ENCODE measurements around the gene SCAP.

SCAP gene

DNA sequence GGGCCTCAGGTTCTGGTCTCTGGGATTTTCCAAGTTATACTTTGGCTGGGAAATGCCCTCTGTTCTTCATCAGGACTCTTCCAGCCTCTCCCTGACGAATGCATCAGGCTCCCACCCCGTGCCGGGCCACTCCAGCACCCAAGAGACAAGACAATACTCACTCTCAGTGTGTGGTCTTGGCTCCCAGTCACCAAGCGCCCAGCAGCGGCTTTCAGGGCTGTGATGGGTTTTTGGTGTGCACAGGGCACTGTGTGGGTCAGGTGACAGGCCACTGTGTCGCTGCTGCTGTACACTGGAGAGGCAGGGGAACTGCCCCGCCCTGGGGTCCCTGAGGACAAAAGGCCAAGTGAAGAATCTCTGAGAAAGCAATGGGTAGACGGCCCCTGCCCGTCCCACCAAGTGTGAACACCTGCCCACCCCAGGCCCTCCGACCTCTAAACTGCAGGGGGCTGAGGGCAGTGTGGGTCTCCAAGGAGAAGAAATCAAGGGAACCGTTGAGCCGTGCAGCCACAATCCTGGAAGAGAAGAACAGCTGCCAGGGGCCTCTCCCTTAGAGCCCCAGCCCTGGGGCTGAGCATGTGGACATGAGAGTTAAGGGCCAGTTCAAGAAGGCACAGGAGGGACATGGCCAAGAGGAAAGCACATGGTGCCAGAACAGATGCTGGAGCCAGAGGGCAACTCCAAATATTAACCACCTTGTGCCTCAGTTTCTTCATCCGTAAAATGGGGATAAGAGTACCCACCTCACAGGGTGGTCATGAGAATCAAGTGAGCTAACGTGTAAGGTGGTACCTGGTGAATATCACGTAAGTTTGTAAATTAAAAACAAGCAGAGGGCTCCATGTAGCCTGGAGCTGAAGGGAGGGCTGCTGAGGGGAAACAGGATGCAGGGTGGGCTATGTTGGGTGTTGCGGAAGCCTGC lies 60.8 kb downstream of the SCAP start:
- no peak for DNase-seq (ENCODE audit: low read depth in 2 of 2)

DNA sequence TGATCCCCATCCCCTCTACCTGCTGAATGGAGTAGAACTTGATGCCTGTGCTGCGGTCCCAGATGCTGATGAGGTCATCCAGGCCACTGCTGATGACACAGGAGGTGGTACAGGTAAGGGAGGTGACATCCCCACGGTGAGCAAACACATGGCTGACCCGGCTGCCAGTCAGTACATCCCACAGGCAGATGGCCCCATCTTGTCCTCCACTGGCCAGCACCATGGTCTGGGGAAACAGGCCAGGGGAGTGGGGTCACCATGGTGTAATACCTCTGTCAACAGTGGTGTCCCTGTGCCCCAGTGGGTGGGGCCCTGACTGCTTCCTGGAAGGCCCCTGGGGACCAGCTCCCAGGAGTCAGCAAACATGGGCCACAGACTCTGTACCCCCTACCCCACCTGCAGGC lies 61.6 kb downstream of the SCAP start:
- DNase-seq (ENCODE audit: low read depth in 2 of 2) = no peak

DNA sequence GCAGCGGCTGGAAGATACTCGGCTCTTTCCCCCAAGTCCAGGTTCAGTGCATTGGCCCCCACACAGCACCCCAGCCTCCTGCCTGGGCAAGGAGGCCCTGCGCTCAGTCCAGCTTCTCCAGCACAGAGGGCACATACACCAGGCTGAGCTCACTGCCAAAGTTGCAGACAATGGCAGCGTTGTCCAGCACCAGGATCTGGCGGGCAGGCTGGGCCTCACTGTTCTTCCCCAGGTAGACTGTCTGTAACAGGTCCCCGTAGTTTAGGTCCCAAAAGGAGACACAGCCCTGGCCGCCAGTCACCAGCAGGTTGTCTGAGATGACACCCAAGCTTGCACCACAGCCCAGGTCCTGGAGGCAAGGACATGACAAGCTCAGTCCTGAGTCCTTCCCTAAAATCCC lies 62.0 kb downstream of the SCAP start:
- DNase-seq (ENCODE audit: low read depth in 2 of 2) = no peak

DNA sequence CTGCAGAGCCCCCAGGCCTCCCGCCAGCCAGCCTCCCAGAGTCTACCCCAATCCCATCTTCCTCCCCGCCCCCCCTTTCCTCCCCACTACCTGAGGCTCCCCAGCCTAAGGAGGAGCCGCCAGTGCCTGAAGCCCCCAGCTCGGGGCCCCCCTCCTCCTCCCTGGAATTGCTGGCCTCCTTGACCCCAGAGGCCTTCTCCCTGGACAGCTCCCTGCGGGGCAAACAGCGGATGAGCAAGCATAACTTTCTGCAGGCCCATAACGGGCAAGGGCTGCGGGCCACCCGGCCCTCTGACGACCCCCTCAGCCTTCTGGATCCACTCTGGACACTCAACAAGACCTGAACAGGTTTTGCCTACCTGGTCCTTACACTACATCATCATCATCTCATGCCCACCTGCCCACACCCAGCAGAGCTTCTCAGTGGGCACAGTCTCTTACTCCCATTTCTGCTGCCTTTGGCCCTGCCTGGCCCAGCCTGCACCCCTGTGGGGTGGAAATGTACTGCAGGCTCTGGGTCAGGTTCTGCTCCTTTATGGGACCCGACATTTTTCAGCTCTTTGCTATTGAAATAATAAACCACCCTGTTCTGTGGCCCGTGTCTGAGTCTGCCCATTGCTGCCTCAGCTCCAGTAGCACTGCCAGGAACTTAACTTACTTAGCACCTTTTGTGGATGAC lies 62.8 kb downstream of the SCAP start:
- DNase-seq (ENCODE audit: low read depth in 2 of 2) = no peak

DNA sequence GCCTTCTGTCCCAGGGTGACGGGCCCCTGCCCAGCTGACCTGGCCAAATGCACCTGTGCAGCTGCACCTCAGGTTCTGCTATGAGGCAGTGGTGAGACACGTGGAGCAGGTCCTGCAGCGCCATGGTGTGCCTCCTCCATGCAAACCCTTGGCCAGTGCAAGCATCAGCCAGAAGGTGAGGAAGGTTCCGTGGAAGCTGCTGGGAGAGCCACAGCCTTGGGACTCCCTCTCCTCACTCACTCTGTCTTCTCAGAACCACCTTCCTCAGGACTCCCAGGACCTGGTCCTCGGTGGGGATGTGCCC lies 63.3 kb downstream of the SCAP start:
- DNase-seq (ENCODE audit: low read depth in 2 of 2) = no peak

DNA sequence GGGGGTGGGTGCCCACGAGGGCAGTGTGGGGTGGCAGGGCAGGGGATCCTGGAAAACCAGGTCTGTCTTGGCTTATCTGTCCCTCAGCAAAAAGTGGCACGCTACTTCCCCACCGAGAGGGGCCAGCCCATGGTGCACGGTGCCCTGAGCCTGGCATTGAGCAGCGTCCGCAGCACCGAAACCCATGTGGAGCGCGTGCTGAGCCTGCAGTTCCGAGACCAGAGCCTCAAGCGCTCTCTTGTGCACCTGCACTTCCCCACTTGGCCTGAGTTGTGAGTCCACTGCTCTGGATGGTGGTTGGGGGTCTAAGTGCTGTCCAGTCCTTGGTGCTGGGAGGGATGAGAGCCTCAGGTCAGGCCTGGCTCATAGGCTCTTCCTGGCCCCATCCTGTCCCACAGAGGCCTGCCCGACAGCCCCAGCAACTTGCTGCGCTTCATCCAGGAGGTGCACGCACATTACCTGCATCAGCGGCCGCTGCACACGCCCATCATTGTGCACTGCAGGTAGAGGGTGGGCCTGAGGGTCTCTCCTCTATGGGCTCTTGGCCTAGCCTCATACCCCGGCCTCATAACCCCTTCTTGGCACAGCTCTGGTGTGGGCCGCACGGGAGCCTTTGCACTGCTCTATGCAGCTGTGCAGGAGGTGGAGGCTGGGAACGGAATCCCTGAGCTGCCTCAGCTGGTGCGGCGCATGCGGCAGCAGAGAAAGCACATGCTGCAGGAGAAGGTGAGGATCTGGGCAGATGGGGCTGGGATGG lies 63.9 kb downstream of the SCAP start:
- no peak for DNase-seq (ENCODE audit: low read depth in 2 of 2)

DNA sequence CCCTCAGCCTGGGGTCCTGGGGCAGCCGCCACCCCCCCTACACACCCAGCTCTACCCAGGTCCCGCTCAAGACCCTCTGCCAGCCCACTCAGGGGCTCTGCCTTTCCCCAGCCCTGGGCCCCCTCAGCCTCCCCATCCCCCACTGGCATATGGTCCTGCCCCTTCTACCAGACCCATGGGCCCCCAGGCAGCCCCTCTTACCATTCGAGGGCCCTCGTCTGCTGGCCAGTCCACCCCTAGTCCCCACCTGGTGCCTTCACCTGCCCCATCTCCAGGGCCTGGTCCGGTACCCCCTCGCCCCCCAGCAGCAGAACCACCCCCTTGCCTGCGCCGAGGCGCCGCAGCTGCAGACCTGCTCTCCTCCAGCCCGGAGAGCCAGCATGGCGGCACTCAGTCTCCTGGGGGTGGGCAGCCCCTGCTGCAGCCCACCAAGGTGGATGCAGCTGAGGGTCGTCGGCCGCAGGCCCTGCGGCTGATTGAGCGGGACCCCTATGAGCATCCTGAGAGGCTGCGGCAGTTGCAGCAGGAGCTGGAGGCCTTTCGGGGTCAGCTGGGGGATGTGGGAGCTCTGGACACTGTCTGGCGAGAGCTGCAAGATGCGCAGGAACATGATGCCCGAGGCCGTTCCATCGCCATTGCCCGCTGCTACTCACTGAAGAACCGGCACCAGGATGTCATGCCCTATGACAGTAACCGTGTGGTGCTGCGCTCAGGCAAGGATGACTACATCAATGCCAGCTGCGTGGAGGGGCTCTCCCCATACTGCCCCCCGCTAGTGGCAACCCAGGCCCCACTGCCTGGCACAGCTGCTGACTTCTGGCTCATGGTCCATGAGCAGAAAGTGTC lies 64.7 kb downstream of the SCAP start:
- no peak for DNase-seq (ENCODE audit: low read depth in 2 of 2)

DNA sequence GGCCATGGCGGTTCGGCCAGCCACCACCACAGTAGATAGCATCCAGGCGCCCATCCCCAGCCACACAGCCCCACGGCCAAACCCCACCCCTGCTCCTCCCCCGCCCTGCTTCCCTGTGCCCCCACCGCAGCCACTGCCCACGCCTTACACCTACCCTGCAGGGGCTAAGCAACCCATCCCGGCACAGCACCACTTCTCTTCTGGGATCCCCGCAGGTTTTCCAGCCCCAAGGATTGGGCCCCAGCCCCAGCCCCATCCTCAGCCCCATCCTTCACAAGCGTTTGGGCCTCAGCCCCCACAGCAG lies 65.4 kb downstream of the SCAP start:
- no peak for DNase-seq (ENCODE audit: low read depth in 2 of 2)

DNA sequence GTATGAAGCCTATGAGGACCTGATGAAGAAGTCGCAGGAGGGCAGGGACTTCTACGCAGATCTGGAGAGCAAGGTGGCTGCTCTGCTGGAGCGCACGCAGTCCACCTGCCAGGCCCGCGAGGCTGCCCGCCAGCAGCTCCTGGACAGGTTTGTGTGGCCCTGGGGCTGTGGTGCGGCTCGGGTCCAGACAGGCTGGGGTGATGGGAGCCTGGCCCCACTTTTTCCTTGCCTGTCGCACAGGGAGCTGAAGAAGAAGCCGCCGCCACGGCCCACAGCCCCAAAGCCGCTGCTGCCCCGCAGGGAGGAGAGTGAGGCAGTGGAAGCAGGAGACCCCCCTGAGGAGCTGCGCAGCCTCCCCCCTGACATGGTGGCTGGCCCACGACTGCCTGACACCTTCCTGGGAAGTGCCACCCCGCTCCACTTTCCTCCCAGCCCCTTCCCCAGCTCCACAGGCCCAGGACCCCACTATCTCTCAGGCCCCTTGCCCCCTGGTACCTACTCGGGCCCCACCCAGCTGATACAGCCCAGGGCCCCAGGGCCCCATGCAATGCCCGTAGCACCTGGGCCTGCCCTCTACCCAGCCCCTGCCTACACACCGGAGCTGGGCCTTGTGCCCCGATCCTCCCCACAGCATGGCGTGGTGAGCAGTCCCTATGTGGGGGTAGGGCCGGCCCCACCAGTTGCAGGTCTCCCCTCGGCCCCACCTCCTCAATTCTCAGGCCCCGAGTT lies 65.9 kb downstream of the SCAP start:
- no peak for DNase-seq (ENCODE audit: low read depth in 2 of 2)

DNA sequence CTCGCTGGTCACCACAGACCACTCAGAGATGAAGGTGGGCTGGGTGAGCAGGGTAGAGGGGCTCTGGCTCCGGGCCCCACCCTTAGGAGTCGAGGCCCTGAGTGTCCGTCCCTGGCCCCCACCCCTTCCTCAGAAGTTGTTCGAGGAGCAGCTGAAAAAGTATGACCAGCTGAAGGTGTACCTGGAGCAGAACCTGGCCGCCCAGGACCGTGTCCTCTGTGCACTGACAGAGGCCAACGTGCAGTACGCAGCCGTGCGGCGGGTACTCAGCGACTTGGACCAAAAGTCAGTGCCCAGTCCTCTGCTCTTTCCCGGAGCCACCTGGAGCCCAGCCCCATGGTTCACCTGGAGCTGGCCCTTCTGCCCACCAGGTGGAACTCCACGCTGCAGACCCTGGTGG lies 66.5 kb downstream of the SCAP start:
- no peak for DNase-seq (ENCODE audit: low read depth in 2 of 2)

DNA sequence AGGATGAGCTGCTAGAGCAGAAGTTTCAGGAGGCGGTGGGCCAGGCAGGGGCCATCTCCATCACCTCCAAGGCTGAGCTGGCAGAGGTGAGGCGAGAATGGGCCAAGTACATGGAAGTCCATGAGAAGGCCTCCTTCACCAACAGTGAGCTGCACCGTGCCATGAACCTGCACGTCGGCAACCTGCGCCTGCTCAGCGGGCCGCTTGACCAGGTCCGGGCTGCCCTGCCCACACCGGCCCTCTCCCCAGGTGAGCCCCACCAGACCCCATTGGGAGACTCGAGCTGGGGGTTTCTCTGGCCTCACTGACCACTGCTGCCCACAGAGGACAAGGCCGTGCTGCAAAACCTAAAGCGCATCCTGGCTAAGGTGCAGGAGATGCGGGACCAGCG lies 66.9 kb downstream of the SCAP start:
- DNase-seq (ENCODE audit: low read depth in 2 of 2) = no peak

DNA sequence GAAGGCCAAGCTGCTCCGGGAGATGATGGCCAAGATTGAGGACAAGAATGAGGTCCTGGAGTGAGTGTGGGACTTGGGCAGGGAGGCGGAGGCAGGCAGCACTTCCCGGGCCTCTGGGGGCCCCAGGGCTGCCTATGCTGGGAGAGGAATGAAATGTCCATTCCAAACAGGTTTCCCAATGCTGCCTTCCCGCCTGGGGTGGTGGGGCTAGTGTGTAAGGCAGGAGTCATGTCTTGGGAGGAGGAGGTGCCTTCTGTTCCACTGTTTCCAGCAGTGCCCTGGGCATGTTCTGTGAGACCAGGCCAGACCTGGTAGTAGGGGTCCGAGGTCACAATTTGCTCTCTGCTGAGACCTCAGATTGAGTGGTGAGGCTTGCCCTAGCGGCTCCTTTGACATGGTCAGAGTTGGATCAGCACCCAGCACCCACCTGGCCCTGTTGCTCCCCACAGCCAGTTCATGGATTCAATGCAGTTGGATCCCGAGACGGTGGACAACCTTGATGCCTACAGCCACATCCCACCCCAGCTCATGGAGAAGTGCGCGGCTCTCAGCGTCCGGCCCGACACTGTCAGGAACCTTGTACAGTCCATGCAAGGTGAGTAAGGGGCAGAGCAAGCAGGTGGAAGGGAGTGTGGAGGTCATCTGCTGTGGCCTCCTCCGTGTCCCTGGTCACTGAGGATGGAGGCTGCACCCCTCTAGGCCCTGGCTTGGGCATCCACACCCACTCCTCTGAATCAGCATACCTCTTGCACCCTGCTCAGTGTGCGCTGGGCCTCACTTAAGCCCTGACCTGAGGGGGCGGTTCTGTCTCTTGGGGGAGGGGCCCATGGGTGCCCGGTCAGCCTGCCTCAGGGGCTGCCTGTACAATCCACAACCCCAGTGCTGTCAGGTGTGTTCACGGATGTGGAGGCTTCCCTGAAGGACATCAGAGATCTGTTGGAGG lies 67.6 kb downstream of the SCAP start:
- DNase-seq (ENCODE audit: low read depth in 2 of 2) = no peak

DNA sequence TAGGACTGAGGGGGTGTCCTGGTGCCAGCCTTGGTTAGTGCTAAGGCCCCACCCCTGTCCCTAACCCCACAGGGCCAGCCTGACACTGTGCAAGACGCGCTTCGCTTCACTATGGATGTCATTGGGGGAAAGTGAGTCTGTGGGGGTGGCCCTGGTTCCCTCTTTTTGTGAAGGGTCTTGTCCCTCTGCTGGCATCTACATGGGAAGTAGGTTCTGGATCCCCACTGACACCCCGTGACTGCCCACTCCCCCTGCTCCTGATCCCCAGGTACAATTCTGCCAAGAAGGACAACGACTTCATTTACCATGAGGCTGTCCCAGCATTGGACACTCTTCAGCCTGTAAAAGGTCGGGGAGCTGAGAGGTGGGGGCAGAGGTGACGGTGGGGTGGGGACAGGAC lies 68.5 kb downstream of the SCAP start:
- DNase-seq (ENCODE audit: low read depth in 2 of 2) = no peak

DNA sequence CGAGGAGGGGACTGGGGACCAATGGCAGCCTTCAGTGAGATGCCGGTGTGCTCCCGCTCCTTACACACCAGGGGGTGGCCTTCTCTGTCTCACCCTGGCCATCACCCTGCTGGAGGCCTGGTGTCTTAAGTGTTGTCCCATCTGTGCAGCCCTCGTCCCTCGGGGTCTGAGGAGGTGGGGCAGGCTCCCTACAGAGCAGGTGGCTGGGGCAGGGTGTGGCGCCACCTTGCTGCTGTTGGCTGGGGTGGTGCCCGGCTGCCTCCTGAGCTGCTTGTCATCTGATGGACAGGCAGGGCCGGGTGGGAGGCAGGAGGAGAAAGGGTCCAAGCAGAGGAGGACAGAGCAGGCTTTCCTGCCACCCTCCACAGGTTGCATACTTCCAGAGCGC lies 69.0 kb downstream of the SCAP start:
- DNase-seq (ENCODE audit: low read depth in 2 of 2) = no peak

DNA sequence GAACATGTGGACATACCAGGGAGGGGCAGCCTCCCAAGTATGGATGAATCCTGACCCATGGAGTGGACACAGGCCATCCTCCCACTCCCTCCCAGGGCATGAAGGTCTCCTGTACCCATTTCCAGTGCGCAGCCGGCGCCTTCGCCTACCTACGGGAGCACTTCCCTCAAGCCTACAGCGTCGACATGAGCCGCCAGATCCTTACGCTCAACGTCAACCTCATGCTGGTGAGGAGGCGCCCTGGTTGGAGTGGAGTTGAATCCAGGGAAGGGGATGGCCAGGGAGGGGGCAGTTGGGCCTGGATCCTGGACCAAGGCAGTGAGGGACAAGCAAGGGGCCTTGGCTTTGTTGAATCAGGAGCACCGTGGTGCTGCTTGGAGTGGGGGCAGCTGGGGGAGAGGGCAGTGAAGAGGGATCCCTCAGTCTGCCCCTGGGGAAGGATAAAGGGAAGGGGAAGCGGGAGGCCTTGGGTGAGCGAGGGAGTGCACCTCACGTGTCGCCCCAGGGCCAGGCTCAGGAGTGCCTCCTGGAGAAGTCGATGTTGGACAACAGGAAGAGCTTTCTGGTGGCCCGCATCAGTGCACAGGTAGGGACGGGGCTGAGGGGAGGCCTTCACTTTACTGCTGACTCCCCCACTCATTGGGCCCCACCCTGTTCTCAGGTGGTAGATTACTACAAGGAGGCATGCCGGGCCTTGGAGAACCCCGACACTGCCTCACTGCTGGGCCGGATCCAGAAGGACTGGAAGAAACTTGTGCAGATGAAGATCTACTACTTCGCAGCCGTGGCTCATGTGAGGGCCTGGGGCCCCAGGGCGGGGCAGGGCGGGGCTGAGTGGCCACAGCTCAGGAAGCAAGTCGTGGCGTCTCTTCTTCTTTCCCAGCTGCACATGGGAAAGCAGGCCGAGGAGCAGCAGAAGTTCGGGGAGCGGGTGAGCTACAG lies 69.7 kb downstream of the SCAP start:
- DNase-seq (ENCODE audit: low read depth in 2 of 2) = no peak

DNA sequence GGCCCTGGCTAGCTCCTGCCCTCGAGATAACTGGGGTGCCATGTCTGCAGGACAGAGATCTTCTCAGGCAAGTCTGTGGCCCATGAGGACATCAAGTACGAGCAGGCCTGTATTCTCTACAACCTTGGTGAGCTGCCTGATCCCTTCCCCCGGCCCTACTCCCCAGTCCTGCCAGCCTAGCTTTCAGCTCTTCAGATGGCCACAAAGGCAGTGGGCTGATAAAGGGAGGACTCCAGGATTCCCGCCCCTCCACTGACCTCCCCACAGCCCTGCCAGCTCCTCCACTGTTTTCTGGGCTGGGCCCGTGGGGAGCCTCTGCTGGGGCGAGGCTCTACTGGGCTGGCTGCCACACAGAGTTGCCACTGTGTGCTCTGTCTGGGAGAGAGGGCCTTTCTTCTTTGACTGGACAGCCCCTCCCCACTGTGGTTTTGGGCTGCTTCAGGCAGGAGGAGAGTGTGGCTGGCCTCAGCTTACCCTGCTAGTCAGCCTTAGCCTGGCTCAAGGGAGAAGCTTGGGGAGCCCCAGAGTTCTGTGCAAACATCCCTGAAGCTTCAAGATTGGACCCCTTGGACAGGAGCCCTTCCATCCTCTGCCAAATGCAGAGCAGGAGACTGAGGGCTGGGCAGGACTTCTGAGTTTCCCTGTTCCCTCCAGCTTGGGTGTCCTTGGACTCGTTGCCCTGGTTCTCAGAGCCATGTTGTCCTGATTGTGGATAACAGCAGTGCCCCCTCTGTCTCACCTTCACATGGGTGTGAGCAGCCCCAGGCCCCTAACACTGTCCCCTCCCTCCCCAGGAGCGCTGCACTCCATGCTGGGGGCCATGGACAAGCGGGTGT lies 70.6 kb downstream of the SCAP start:
- DNase-seq (ENCODE audit: low read depth in 2 of 2) = no peak

DNA sequence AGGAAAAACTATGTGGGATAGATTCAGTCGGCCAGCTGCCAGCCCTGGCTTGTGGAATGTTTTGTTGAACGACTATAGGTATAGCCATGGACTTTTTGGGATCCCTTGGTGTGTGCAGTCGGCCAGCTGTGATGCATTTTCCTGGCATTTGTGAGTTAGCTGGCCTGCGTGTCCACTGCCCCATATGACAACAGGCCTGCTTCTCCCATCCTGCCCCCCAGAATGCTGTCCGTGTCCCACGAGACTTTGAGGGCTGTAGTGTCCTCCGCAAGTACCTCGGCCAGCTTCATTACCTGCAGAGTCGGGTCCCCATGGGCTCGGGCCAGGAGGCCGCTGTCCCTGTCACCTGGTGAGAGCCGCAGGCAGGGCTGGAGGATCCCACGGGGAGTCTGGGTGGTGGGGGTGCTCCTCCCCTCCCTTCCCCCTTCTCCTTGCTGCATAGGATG lies 71.3 kb downstream of the SCAP start:
- no peak for DNase-seq (ENCODE audit: low read depth in 2 of 2)

Measured in stimulated activated CD8-positive, alpha-beta memory T cell treated with anti-CD3 and anti-CD28 coated beads, Interleukin-7, amount 100 ng/mL, for 4 hours (primary cell).